Neuronal stem cell (in vitro differentiated cells): ENCODE measurements around the gene TNFRSF13B.

ENCODE experiments used
- DNase-seq: peaks from one replicate; pipeline ENCODE4 v3.0.0-alpha.2; 2013; ENCODE audit warnings: low spot score
- H2AFZ ChIP-seq: one replicate; pipeline ENCODE4 v1.6.1; 2013; ENCODE audit warnings: mild to moderate bottlenecking, low read length, inconsistent platforms
- H2AK5ac ChIP-seq: 2 replicates; pipeline ENCODE4 v1.6.1; 2013; ENCODE audit warnings: low read depth, mild to moderate bottlenecking, inconsistent platforms, low read length, moderate library complexity, mixed read lengths
- H2BK120ac ChIP-seq: 2 replicates; pipeline ENCODE4 v1.6.1; 2013; ENCODE audit warnings: low read depth, mild to moderate bottlenecking, inconsistent platforms, low read length, moderate library complexity, mixed read lengths
- H2BK12ac ChIP-seq: one replicate; pipeline ENCODE4 v1.6.1; 2013; ENCODE audit warnings: low read length, inconsistent platforms
- H2BK15ac ChIP-seq: 2 replicates; pipeline ENCODE4 v1.6.1; 2013; ENCODE audit warnings: mild to moderate bottlenecking, low read length, inconsistent platforms, mixed read lengths
- H2BK5ac ChIP-seq: one replicate; pipeline ENCODE4 v1.6.1; 2013; ENCODE audit warnings: inconsistent platforms, mild to moderate bottlenecking, low read length, moderate library complexity
- H3K14ac ChIP-seq: one replicate; pipeline ENCODE4 v1.6.1; 2013; ENCODE audit warnings: low read length, inconsistent platforms
- H3K18ac ChIP-seq: 2 replicates; pipeline ENCODE4 v1.6.1; 2013; ENCODE audit warnings: low read length, inconsistent platforms
- H3K23ac ChIP-seq: 2 replicates; pipeline ENCODE4 v1.6.1; 2013; ENCODE audit warnings: low read depth, mild to moderate bottlenecking, mixed read lengths, low read length, inconsistent platforms; ENCODE audit not compliant: poor library complexity
- H3K27ac ChIP-seq: replicated peaks from 3 replicates; pipeline ENCODE4 v1.5.1; 2013; ENCODE audit warnings: low read length, inconsistent platforms
- H3K27me3 ChIP-seq, 3 experiments: 2 replicates each; pipeline ENCODE4 v1.6.1; 2013; ENCODE audit warnings: low read length in 3 of 3, mild to moderate bottlenecking in 2 of 3, inconsistent platforms in 1 of 3, low read depth in 1 of 3, mixed read lengths in 1 of 3, moderate library complexity in 1 of 3; ENCODE audit not compliant: control insufficient read depth in 3 of 3, insufficient read depth in 3 of 3
- H3K36me3 ChIP-seq, 2 donors: replicated peaks in 1 of 2; 2 replicates each; pipeline ENCODE4 v1.6.1; 2013; ENCODE audit warnings: low read length in 2 of 2; ENCODE audit not compliant: control insufficient read depth in 2 of 2, insufficient read depth in 2 of 2
- H3K4ac ChIP-seq: 2 replicates; pipeline ENCODE4 v1.6.1; 2013; ENCODE audit warnings: inconsistent platforms, mild to moderate bottlenecking, low read length, moderate library complexity
- H3K4me1 ChIP-seq, 2 donors: 1 replicate in 1 of 2; 2 replicates in 1 of 2; pipeline ENCODE4 v1.6.1; 2013; ENCODE audit warnings: low read length in 2 of 2, low read depth in 1 of 2; ENCODE audit not compliant: control insufficient read depth in 2 of 2, insufficient read depth in 1 of 2
- H3K4me2 ChIP-seq: one replicate; pipeline ENCODE4 v1.6.1; 2013; ENCODE audit warnings: mild to moderate bottlenecking, low read length, inconsistent platforms; ENCODE audit not compliant: insufficient read depth, poor library complexity, severe bottlenecking
- H3K4me3 ChIP-seq, 2 donors: 2 replicates each; pipeline ENCODE4 v1.5.1; 2013; ENCODE audit warnings: low read length in 2 of 2, mild to moderate bottlenecking in 2 of 2, inconsistent platforms in 1 of 2, moderate library complexity in 1 of 2
- H3K79me1 ChIP-seq: one replicate; pipeline ENCODE4 v1.6.1; 2013; ENCODE audit warnings: low read depth, mild to moderate bottlenecking, inconsistent platforms, low read length, moderate library complexity
- H3K9ac ChIP-seq: one replicate; pipeline ENCODE4 v1.6.1; 2013; ENCODE audit warnings: mild to moderate bottlenecking, low read depth, low read length, inconsistent platforms; ENCODE audit not compliant: poor library complexity
- H3K9me3 ChIP-seq, 2 donors: replicated peaks in 1 of 2; 2 replicates each; pipeline versions ENCODE3 to v1.6.1; 2013; ENCODE audit warnings: low read length in 2 of 2, mild to moderate bottlenecking in 2 of 2, inconsistent platforms in 1 of 2, low read depth in 1 of 2, mixed read lengths in 1 of 2, moderate library complexity in 1 of 2; ENCODE audit not compliant: control insufficient read depth in 2 of 2, insufficient read depth in 1 of 2
- H4K8ac ChIP-seq: one replicate; pipeline ENCODE4 v1.6.1; 2013; ENCODE audit warnings: low read depth, mild to moderate bottlenecking, inconsistent platforms, low read length, moderate library complexity
- H4K91ac ChIP-seq: one replicate; pipeline ENCODE4 v1.6.1; 2013; ENCODE audit warnings: low read length, low read depth, mild to moderate bottlenecking, inconsistent platforms; ENCODE audit not compliant: poor library complexity
- WGBS, 2 donors: extraction: QIAGEN DNeasy Blood & Tissue Kit; methylation state at CpG; one replicate each; pipeline ENCODE4 v1.1.7; 2013; ENCODE audit warnings: missing lambda C conversion rate in 2 of 2, mixed read lengths in 1 of 2; ENCODE audit not compliant: insufficient read length in 2 of 2, insufficient replicate concordance in 1 of 2; ENCODE audit errors: extremely low coverage in 2 of 2; 5-methylcytosine and 5-hydroxymethylcytosine counted together

Gene TNFRSF13B

DNA sequence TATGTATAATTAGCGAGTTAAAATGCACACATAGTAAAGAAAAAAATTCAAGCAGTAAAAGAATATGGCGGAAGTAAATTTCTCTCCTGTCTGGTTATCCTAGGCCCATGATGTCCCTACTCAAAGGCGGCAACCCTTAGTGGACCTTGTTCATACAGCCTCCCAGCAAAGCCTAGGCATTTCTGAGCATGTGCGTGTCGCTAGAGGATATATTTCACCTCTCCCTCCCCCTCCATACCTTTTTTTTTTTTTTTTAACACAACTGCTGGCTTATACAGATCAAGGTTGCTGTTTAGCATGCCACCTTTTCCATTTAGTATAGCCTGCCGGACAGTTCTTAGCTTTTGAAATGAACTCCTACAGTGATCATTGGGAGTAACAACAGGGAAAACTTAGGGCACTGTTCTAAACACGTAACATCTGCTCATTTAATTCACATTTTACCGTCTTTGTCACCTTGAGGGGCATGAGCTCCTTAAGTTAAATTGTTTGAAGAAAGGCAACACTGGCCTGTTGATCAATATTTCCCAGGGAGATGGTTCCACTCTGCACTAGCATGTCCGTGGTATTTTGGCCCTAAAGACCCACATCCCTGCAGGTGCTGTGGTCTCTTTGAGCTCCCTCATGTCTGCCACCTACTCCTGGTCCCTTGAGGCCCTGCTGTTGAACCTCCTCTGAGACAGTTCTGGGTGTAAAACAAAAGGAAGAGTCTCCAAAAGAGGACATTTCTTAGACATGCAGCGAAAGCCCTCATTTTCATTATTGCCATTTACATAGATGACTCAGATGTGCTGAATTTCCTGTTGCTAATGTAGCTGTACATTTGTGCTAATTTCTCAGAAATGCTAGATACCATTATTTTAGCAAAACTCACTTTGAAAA lies 4.1 kb upstream of the TNFRSF13B start:
- Histone ChIP-seq H3K9ac (no peak overlapping the region), H3K9me3 (no peaks in the 10 kb centered on the region), H2BK15ac (no peak overlapping the region), H3K36me3 (no peaks in the 10 kb centered on the region), H2BK12ac (no peak overlapping the region), H2AK5ac (no peak overlapping the region), H4K8ac (no peak overlapping the region), H3K18ac (no peak overlapping the region), H2BK120ac (no peak overlapping the region), H3K4me3 (no peak overlapping the region), H3K27ac (no peak overlapping the region), H3K4me2 (no peak overlapping the region), H2BK5ac (no peak overlapping the region), H3K4me1 (peaks cover 0 to 4% of the 10 kb centered on the region in 2 donors), H3K4ac (no peak overlapping the region), H3K79me1 (no peaks in the 10 kb centered on the region), H3K14ac (no peak overlapping the region), H2AFZ (no peak overlapping the region), H4K91ac (no peak overlapping the region), H3K23ac (no peak overlapping the region), H3K27me3 (peaks cover 0 to 6% (median 0%) of the 10 kb centered on the region in 3 experiments)
- no CpG with 5 or more reads among the region's 10 CpGs for WGBS, 2 donors
- no peak for DNase-seq

DNA sequence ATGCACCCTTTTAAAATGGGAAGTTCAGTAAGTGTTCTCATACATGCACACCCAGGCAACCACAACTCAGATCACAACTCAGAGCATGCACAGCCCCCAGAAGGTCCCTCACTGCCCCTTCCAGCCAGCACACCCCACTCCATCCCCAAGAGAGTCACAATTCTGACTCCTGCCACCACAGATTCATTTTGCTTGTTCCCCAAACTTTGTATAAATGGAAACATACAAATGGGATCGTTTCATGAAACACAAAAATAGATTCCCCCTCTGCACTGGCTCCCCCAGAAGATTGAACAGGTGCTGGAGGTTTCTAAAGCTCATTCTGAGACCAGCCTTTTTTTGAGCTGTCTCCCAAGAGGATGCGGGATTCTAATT lies 3.3 kb upstream of the TNFRSF13B start:
- H2AK5ac ChIP-seq = no peak overlapping the region
- no peak overlapping the region for H3K4me2 ChIP-seq
- no peak for DNase-seq
- no peak overlapping the region for H3K27ac ChIP-seq
- H2BK12ac ChIP-seq = no peak overlapping the region
- H3K14ac ChIP-seq = no peak overlapping the region
- WGBS, 2 donors = no CpG with 5 or more reads among the region's 2 CpGs
- H3K4me1 ChIP-seq = peaks cover 0 to 4% of the 10 kb centered on the region in 2 donors
- H3K79me1 ChIP-seq = no peaks in the 10 kb centered on the region
- no peak overlapping the region for H4K91ac ChIP-seq
- H3K9ac ChIP-seq = no peak overlapping the region
- no peaks in the 10 kb centered on the region for H3K9me3 ChIP-seq
- H3K36me3 ChIP-seq = no peaks in the 10 kb centered on the region
- peaks cover 0 to 11% (median 0%) of the 10 kb centered on the region in 3 experiments for H3K27me3 ChIP-seq
- H2AFZ ChIP-seq = no peak overlapping the region
- H3K23ac ChIP-seq = no peak overlapping the region
- H2BK5ac ChIP-seq = no peak overlapping the region
- no peak overlapping the region for H4K8ac ChIP-seq
- no peak overlapping the region for H2BK15ac ChIP-seq
- no peak overlapping the region for H3K4ac ChIP-seq
- H2BK120ac ChIP-seq = no peak overlapping the region
- H3K18ac ChIP-seq = no peak overlapping the region
- no peak overlapping the region for H3K4me3 ChIP-seq

DNA sequence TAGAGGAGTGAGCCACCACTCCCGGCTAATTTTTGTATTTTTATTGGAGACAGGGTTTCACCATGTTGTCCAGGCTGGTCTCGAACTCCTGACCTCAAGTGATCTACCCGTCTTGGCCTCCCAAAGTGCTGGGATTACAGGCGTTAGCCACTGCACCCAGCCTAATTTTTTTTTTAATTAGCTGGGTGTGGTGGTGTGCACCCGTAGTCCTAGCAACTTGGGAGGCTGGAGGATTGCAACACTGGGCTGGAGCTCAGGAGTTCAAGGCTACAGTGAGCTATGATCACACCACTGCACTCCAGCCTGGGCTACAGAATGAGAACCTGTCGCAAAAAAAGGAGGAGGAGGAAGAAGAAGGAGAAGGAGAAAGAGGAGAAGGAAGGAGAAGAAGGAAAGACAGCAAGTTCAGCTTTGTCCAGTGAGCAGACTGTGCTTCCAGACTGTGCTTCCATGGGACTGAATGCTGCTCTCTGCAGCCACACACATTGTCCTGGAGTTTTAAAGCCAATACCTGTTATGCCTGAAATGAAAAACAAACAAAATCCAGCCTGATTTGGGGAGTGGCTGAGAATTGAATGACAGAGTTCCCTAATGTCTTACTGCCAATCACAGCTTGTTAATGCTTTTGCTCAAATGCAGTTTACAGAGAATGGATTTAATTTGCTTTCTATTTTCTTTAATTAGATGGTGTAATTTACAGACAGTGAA lies 2.8 kb upstream of the TNFRSF13B start:
- Histone ChIP-seq H3K27ac (no peak overlapping the region), H4K8ac (no peak overlapping the region), H3K9me3 (no peaks in the 10 kb centered on the region), H4K91ac (no peak overlapping the region), H2BK12ac (no peak overlapping the region), H3K4ac (no peak overlapping the region), H2AK5ac (no peak overlapping the region), H2BK5ac (no peak overlapping the region), H3K18ac (no peak overlapping the region), H2BK15ac (no peak overlapping the region), H2AFZ (no peak overlapping the region), H3K9ac (no peak overlapping the region), H3K4me3 (no peak overlapping the region), H3K36me3 (no peaks in the 10 kb centered on the region), H3K27me3 (peaks cover 0 to 16% (median 0%) of the 10 kb centered on the region in 3 experiments), H2BK120ac (no peak overlapping the region), H3K23ac (no peak overlapping the region), H3K14ac (no peak overlapping the region), H3K4me2 (no peak overlapping the region), H3K4me1 (peaks cover 0 to 4% of the 10 kb centered on the region in 2 donors), H3K79me1 (no peaks in the 10 kb centered on the region)
- no CpG with 5 or more reads among the region's 6 CpGs for WGBS, 2 donors
- DNase-seq = no peak
